GM15510 (cell line): Measurements from ENCODE around the gene WNT9A.

Source experiments
- POLR2A ChIP-seq: IDR thresholded peaks from 3 replicates; pipeline ENCODE4 v1.6.1; 2011; ENCODE audit warnings: borderline replicate concordance; ENCODE audit not compliant: insufficient read length; ENCODE audit errors: extremely low read depth

Gene WNT9A

GRCh38 chr1:227950735-227951346 is 3.1 kb upstream of the WNT9A start:
- TF ChIP-seq POLR2A, result no peak

GRCh38 chr1:227949954-227950734 is 2.4 kb upstream of the WNT9A start:
- TF ChIP-seq POLR2A, result no peak

- TF ChIP-seq POLR2A, result no peak
Observed at GRCh38 chr1:227949341-227949921, 1.7 kb upstream of the WNT9A start.

GRCh38 chr1:227948493-227949260 is 945 bp upstream of the WNT9A start:
- TF ChIP-seq POLR2A, result no peak

GRCh38 chr1:227947386-227947675 is 401 bp downstream of the WNT9A start:
- TF ChIP-seq POLR2A, result no peak

- TF ChIP-seq POLR2A, result no peak
Observed at GRCh38 chr1:227946624-227947385, 927 bp downstream of the WNT9A start.

GRCh38 chr1:227945891-227946623 is 1.7 kb downstream of the WNT9A start:
- no peak for TF ChIP-seq POLR2A

GRCh38 chr1:227944931-227945890 is 2.5 kb downstream of the WNT9A start:
- no peak for TF ChIP-seq POLR2A

- TF ChIP-seq POLR2A, result no peak
Observed at GRCh38 chr1:227944090-227944930, 3.4 kb downstream of the WNT9A start.

GRCh38 chr1:227943381-227944089 is 4.2 kb downstream of the WNT9A start:
- no peak for TF ChIP-seq POLR2A

GRCh38 chr1:227942716-227943261 is 4.9 kb downstream of the WNT9A start:
- TF ChIP-seq POLR2A, result no peak
